PC-3 (cell line): Measurements from ENCODE around the gene GLT6D1. TPM values are rescaled to one million over a fixed set of nuclear protein-coding genes. Genes with fewer than 3 reads are reported as not detected.
"Not testable (repeated sequence)": the region's sequence is repeated elsewhere in the genome, so short reads cannot be mapped to it uniquely, and the experiment has no call there.

ENCODE experiments used
- ATAC-seq: fragments of 200-7000 bp; cut with Tn5 transposase; 2 replicates; pipeline ENCODE4 v1.9.1; 2020; ENCODE audit warnings: mild to moderate bottlenecking, moderate library complexity
- BruUV-seq: library from RNA; stranded (reverse); fragments of 400-500 nt; replicated peaks from 2 replicates; lab custom pipeline; 2021; lab: Mats Ljungman, UMichigan
- CTCF ChIA-PET: fragments of 300-600 bp; sonication (Branson Sonifier 250); formaldehyde crosslinking; loops from one replicate; lab custom pipeline; 2022; ENCODE audit warnings: antibody characterized with exemption; lab: Charles Lee
- POLR2A ChIA-PET: fragments of 300-600 bp; sonication (Branson Sonifier 250); formaldehyde crosslinking; loops from one replicate; lab custom pipeline; 2022; ENCODE audit warnings: antibody characterized with exemption; ENCODE audit not compliant: unreplicated experiment; lab: Charles Lee
- DNase-seq: peaks from one replicate; pipeline ENCODE4 v3.0.0-alpha.2; 2015
- H2AFZ ChIP-seq: fragments of 300-600 bp; sonication (generic); 2 replicates; pipeline ENCODE4 v1.6.0; 2016; ENCODE audit warnings: antibody characterized with exemption, low read length
- H3F3A ChIP-seq: fragments of 300-600 bp; sonication (generic); one replicate; pipeline ENCODE4 v1.6.0; 2017; ENCODE audit warnings: antibody characterized with exemption, low read length, control low read depth, mild to moderate bottlenecking; ENCODE audit not compliant: unreplicated experiment
- H3K27ac ChIP-seq: fragments of 300-600 bp; sonication (generic); 2 replicates; pipeline ENCODE4 v1.5.1; 2016; ENCODE audit warnings: mild to moderate bottlenecking, low read length
- H3K27me3 ChIP-seq: fragments of 300-600 bp; sonication (generic); 2 replicates; pipeline ENCODE4 v1.6.1; 2016; ENCODE audit warnings: low read length, mixed read lengths
- H3K36me3 ChIP-seq: fragments of 300-600 bp; sonication (generic); 2 replicates; pipeline ENCODE4 v1.6.1; 2016; ENCODE audit warnings: low read depth, mixed run types, low read length, mixed read lengths
- H3K4me1 ChIP-seq: fragments of 300-600 bp; sonication (generic); 2 replicates; pipeline ENCODE4 v1.5.1; 2016; ENCODE audit warnings: low read length; ENCODE audit not compliant: insufficient read depth
- H3K4me2 ChIP-seq: fragments of 300-600 bp; sonication (generic); 2 replicates; pipeline ENCODE4 v1.6.0; 2016; ENCODE audit warnings: low read length
- H3K4me3 ChIP-seq: fragments of 300-600 bp; sonication (generic); 2 replicates; pipeline ENCODE4 v1.5.1; 2016; ENCODE audit warnings: mild to moderate bottlenecking, low read length, mixed read lengths
- H3K79me2 ChIP-seq: fragments of 300-600 bp; sonication (generic); 2 replicates; pipeline ENCODE4 v1.6.1; 2017; ENCODE audit warnings: low read length, mixed read lengths
- H3K9ac ChIP-seq: fragments of 300-600 bp; sonication (generic); 2 replicates; pipeline ENCODE4 v1.6.0; 2016; ENCODE audit warnings: mild to moderate bottlenecking, low read length
- H3K9me2 ChIP-seq: fragments of 300-600 bp; sonication (generic); replicated peaks from 2 replicates; pipeline ENCODE4 v1.6.1; 2016; ENCODE audit warnings: mixed run types, low read length, mixed read lengths
- H3K9me3 ChIP-seq: fragments of 300-600 bp; sonication (generic); 2 replicates; pipeline ENCODE4 v1.6.1; 2016; ENCODE audit warnings: low read length, mixed read lengths
- H4K20me1 ChIP-seq: fragments of 300-600 bp; sonication (generic); 2 replicates; pipeline ENCODE4 v1.6.1; 2016; ENCODE audit warnings: low read length, mixed read lengths
- CTCF ChIP-seq: fragments of 300-600 bp; sonication (generic); conservative IDR thresholded peaks from 2 replicates; pipeline ENCODE4 v1.5.1; 2017; ENCODE audit warnings: antibody characterized with exemption, low read depth, mild to moderate bottlenecking, low read length
- EZH2 ChIP-seq: fragments of 300-600 bp; sonication (generic); IDR thresholded peaks from one replicate; pipeline ENCODE4 v1.6.1; 2017; ENCODE audit warnings: antibody characterized with exemption, mild to moderate bottlenecking, low read length; ENCODE audit not compliant: unreplicated experiment
- EZH2phosphoT487 ChIP-seq: fragments of 300-600 bp; sonication (generic); IDR thresholded peaks from 2 replicates; pipeline ENCODE4 v1.6.1; 2018; ENCODE audit warnings: mild to moderate bottlenecking, antibody characterized with exemption, low read length, borderline replicate concordance
- intact Hi-C: fragments of 100-400 bp; cut with micrococcal nuclease; formaldehyde crosslinking; loops from 2 replicates; pipeline ENCODE4 v1.9.0; 2023
- total RNA-seq: library from RNA; depleted of rRNA; stranded (reverse); fragments of >200 nt; gene quantifications from 2 replicates; pipeline ENCODE4 v1.2.3, GENCODE V29; 2014

The GLT6D1 gene
- total RNA-seq, 1 experiment from 2014 or later = not detected

GRCh38 chr9:135676891-135677290 lies 37.6 kb upstream of the GLT6D1 start:
- Histone ChIP-seq H3K9ac (no peak overlapping the region), H3F3A (no peaks in the 10 kb centered on the region), H3K4me3 (no peak overlapping the region), H4K20me1 (no peaks in the 10 kb centered on the region), H3K4me2 (no peak overlapping the region), H3K36me3 (no peaks in the 10 kb centered on the region), H3K9me2 (no peaks in the 10 kb centered on the region), H3K4me1 (no peaks in the 10 kb centered on the region), H3K27me3 (peaks cover 11% of the 10 kb centered on the region), H3K27ac (no peak overlapping the region), H3K9me3 (no peaks in the 10 kb centered on the region), H3K79me2 (no peaks in the 10 kb centered on the region), H2AFZ (no peak overlapping the region)
- DNase-seq (no peak), ATAC-seq (no peak)
- CTCF ChIA-PET = no interaction called here
- POLR2A ChIA-PET = no interaction called here
- intact Hi-C loops = no loop called here
- TF ChIP-seq EZH2phosphoT487 (no peak), CTCF (no peak), EZH2 (no peak)
- BruUV-seq = no TSS peak

- Histone ChIP-seq H3K27ac (no peak overlapping the region), H2AFZ (no peak overlapping the region), H3K9ac (no peak overlapping the region), H3K36me3 (no peaks in the 10 kb centered on the region), H3F3A (no peaks in the 10 kb centered on the region), H3K9me3 (no peaks in the 10 kb centered on the region), H3K79me2 (no peaks in the 10 kb centered on the region), H3K4me2 (no peak overlapping the region), H3K9me2 (no peaks in the 10 kb centered on the region), H3K4me3 (no peak overlapping the region), H3K4me1 (no peaks in the 10 kb centered on the region), H4K20me1 (no peaks in the 10 kb centered on the region), H3K27me3 (peaks cover 11% of the 10 kb centered on the region)
- intact Hi-C loops = no loop called here
- TF ChIP-seq EZH2phosphoT487 (no peak), EZH2 (no peak), CTCF (no peak)
- ChIA-PET POLR2A (no interaction called here), CTCF (no interaction called here)
- DNase-seq = no peak
- no peak for ATAC-seq
- no TSS peak for BruUV-seq
Measured at GRCh38 chr9:135674977-135675376, 35.6 kb upstream of the GLT6D1 start.

DNA sequence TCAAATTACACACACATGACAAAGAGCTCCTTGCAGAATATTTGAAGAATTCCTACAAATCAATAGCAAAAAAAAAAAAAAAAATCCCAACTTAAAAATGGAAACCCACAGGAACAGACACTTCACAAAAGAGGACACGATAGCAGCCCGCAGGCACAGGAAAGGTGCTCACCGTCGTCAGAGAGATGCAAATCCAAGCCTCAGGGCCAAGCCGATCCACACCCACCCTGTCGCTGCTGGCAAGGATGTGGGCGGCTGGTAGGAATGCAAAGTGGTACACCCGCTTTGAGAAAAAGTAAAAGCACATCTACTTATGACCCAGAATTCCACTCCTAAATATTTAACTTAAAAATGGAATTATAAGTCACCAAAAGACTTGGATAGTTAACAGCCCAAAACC lies 34.6 kb upstream of the GLT6D1 start:
- DNase-seq (no peak), ATAC-seq (no peak)
- Histone ChIP-seq H3K4me1 (no peaks in the 10 kb centered on the region), H3K27me3 (peaks cover 11% of the 10 kb centered on the region), H3K27ac (no peak overlapping the region), H2AFZ (no peak overlapping the region), H3F3A (no peaks in the 10 kb centered on the region), H3K4me3 (no peak overlapping the region), H4K20me1 (no peaks in the 10 kb centered on the region), H3K9me2 (no peaks in the 10 kb centered on the region), H3K9ac (no peak overlapping the region), H3K36me3 (no peaks in the 10 kb centered on the region), H3K9me3 (no peaks in the 10 kb centered on the region), H3K4me2 (no peak overlapping the region), H3K79me2 (no peaks in the 10 kb centered on the region)
- ChIA-PET CTCF (interaction anchor here (0.6 kb wide), 1 partner anchor 225 kb away, joined by 9 read pairs; no protein-coding TSS in a partner anchor), POLR2A (no interaction called here)
- BruUV-seq = no TSS peak
- intact Hi-C loops = no loop called here
- TF ChIP-seq EZH2 (no peak), EZH2phosphoT487 (no peak), CTCF (no peak)

DNA sequence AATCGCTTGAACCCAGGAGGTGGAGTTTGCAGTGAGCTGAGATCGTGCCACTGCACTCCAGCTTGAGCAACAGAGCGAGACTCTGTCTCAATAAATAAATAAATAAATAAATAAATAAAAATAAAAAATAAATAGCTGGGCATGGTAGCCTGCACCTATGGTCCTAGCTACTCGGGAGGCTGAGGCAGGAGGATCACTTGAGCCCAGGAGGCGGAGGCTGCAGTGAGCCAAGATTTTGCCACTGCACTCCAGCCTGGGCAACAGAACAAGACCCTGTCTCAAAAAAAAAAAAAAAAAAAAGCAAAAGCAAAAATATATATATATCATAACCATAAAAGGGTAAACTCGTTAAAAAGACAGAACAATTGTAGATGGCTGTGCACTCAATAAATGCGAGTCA lies 33.4 kb upstream of the GLT6D1 start:
- CTCF ChIA-PET = not testable (repeated sequence)

More for the DNA sequence above, 33.4 kb upstream of the GLT6D1 start:
- intact Hi-C loops, POLR2A ChIA-PET, H4K20me1 ChIP-seq, H3F3A ChIP-seq, H3K4me2 ChIP-seq, DNase-seq, H2AFZ ChIP-seq, H3K4me1 ChIP-seq, ATAC-seq, H3K9me2 ChIP-seq, H3K9ac ChIP-seq, H3K79me2 ChIP-seq, H3K27ac ChIP-seq, H3K9me3 ChIP-seq, H3K36me3 ChIP-seq, BruUV-seq, H3K4me3 ChIP-seq: not testable (repeated sequence)
- H3K27me3 ChIP-seq = peaks cover 11% of the 10 kb centered on the region
